K562 (cell line): ENCODE results near the gene MGAM2. TPM values are rescaled to one million over a fixed set of nuclear protein-coding genes. Genes with fewer than 3 reads are reported as not detected.

Experiments used
- ATAC-seq: fragments of 200-7000 bp; cut with Tn5 transposase; 3 replicates; pipeline ENCODE4 v1.9.1; 2020; ENCODE audit warnings: moderate library complexity
- BruUV-seq: library from RNA; stranded (reverse); fragments of 400-500 nt; replicated peaks from 2 replicates; lab custom pipeline; 2021; lab: Mats Ljungman, UMichigan
- CTCF ChIA-PET: fragments of 300-600 bp; formaldehyde crosslinking; extraction: SDS; loops from one replicate; lab custom pipeline; 2021; ENCODE audit warnings: low intra/inter-chr PET ratio; lab: Yijun Ruan, JAX
- POLR2A ChIA-PET: fragments of 300-600, 350-650 bp; sonication (Branson Sonifier 250); formaldehyde crosslinking; extraction: SDS; loops from one replicate; lab custom pipeline; 2021; ENCODE audit warnings: antibody characterized with exemption, inconsistent platforms; lab: Yijun Ruan, JAX
- DNase-seq, 4 experiments: peaks; one replicate each; pipeline versions ENCODE4 v3.0.0 to v3.0.0-alpha.2; 2011 to 2018; ENCODE audit warnings: low spot score in 3 of 4, mixed read lengths in 3 of 4; ENCODE audit errors: extremely low read depth in 1 of 4
- FAIRE-seq: peaks from 2 replicates; lab custom pipeline; 2011; peaks lifted over from hg19 to GRCh38; lab: Jason Lieb, UNC
- H2AFZ ChIP-seq: 2 replicates; pipeline ENCODE4 v1.6.0; 2011; ENCODE audit warnings: low read depth, low read length, control low read depth, inconsistent platforms
- H3K27ac ChIP-seq: fragments of 200-600 bp; 3 replicates; pipeline ENCODE4 v1.8.0; 2011; ENCODE audit warnings: low read depth, mild to moderate bottlenecking, control low read depth, inconsistent platforms, low read length, moderate library complexity, mixed read lengths; ENCODE audit errors: extremely low read depth
- H3K27me3 ChIP-seq, 2 experiments: fragments of 300-600 bp in 1 of 2; 2 replicates in 1 of 2; 3 replicates in 1 of 2; pipeline versions ENCODE4 v1.6.0 to v1.8.0; 2011; ENCODE audit warnings: inconsistent platforms in 2 of 2, low read length in 2 of 2, mild to moderate bottlenecking in 1 of 2, mixed read lengths in 1 of 2, moderate library complexity in 1 of 2; ENCODE audit not compliant: control insufficient read depth in 2 of 2, insufficient read depth in 2 of 2
- H3K36me3 ChIP-seq: fragments of 300-600 bp; 3 replicates; pipeline ENCODE4 v1.8.0; 2011; ENCODE audit warnings: mild to moderate bottlenecking, low read length, inconsistent platforms; ENCODE audit not compliant: control insufficient read depth, insufficient read depth
- H3K4me1 ChIP-seq, 2 experiments: fragments of 200-600 bp in 1 of 2; replicated peaks in 1 of 2; 2 replicates in 1 of 2; 3 replicates in 1 of 2; pipeline versions ENCODE4 v1.5.1 to v1.8.0; 2011; ENCODE audit warnings: inconsistent platforms in 2 of 2, low read length in 2 of 2, mild to moderate bottlenecking in 1 of 2, mixed read lengths in 1 of 2, moderate library complexity in 1 of 2; ENCODE audit not compliant: control insufficient read depth in 2 of 2, insufficient read depth in 2 of 2
- H3K4me2 ChIP-seq: 2 replicates; pipeline ENCODE4 v1.6.1; 2011; ENCODE audit warnings: low read length, control low read depth, inconsistent platforms, mixed read lengths; ENCODE audit not compliant: insufficient read depth
- H3K4me3 ChIP-seq: fragments of 200-600 bp; sonication (generic), shearing (Covaris generic); 2 replicates; pipeline ENCODE4 v1.5.1; 2016; ENCODE audit warnings: control low read depth, inconsistent platforms
- H3K79me2 ChIP-seq: fragments of 200-600 bp; 3 replicates; pipeline ENCODE4 v1.8.0; 2011; ENCODE audit warnings: low read length, inconsistent platforms; ENCODE audit not compliant: control insufficient read depth, insufficient read depth
- H3K9ac ChIP-seq, 2 experiments: 2 replicates each; pipeline versions ENCODE4 v1.6.0 to v1.6.1; 2011; ENCODE audit warnings: low read depth in 2 of 2, low read length in 2 of 2, control low read depth in 1 of 2, inconsistent platforms in 1 of 2, mild to moderate bottlenecking in 1 of 2, mixed read lengths in 1 of 2; ENCODE audit not compliant: insufficient read depth in 1 of 2
- H3K9me1 ChIP-seq: one replicate; pipeline ENCODE4 v1.6.0; 2011; ENCODE audit warnings: inconsistent platforms, mild to moderate bottlenecking, low read length, moderate library complexity; ENCODE audit not compliant: control insufficient read depth, insufficient read depth
- H3K9me3 ChIP-seq: replicated peaks from 2 replicates; pipeline ENCODE4 v1.5.1; 2011; ENCODE audit warnings: low read depth, low read length, inconsistent platforms; ENCODE audit not compliant: control insufficient read depth, insufficient read depth
- H4K20me1 ChIP-seq: replicated peaks from 2 replicates; pipeline ENCODE4 v1.6.1; 2011; ENCODE audit warnings: low read length, inconsistent platforms, mixed read lengths; ENCODE audit not compliant: control insufficient read depth, insufficient read depth
- BDP1 ChIP-seq: IDR thresholded peaks from 3 replicates; pipeline ENCODE4 v1.6.1; 2011; ENCODE audit not compliant: insufficient read length, insufficient read depth
- CREB3L1 ChIP-seq: fragments of 450-650 bp; IDR thresholded peaks from 2 replicates; pipeline ENCODE4 v1.6.1; 2014; ENCODE audit warnings: low read depth, mild to moderate bottlenecking, moderate library complexity, borderline replicate concordance
- ELF4 ChIP-seq: fragments of 450-650 bp; formaldehyde crosslinking; IDR thresholded peaks from 2 replicates; pipeline ENCODE4 v1.4.0; 2022; ENCODE audit warnings: missing genetic modification characterization
- FOXK2 ChIP-seq, 2 experiments: fragments of 450-650 bp; IDR thresholded peaks in 1 of 2; conservative IDR thresholded peaks in 1 of 2; 2 replicates each; pipeline ENCODE4 v1.6.1; 2016; ENCODE audit warnings: low read depth in 2 of 2, mild to moderate bottlenecking in 1 of 2
- HES1 ChIP-seq: fragments of 450-650 bp; IDR thresholded peaks from 2 replicates; pipeline ENCODE4 v1.6.1; 2016; ENCODE audit warnings: low read depth, mild to moderate bottlenecking, moderate library complexity
- MAFG ChIP-seq: fragments of 450-650 bp; conservative IDR thresholded peaks from 2 replicates; pipeline ENCODE4 v1.6.1; 2016; ENCODE audit warnings: missing genetic modification characterization, missing compliant biosample characterization
- MEF2D ChIP-seq: conservative IDR thresholded peaks from 2 replicates; pipeline ENCODE4 v1.6.1; 2016; ENCODE audit warnings: low read depth, missing genetic modification characterization, missing compliant biosample characterization
- MXI1 ChIP-seq: IDR thresholded peaks from 2 replicates; pipeline ENCODE4 v1.6.1; 2011; ENCODE audit warnings: low read depth, mild to moderate bottlenecking, improper control_type of control experiment, low read length
- MYC ChIP-seq, 2 experiments: fragments of 250-450 bp in 1 of 2; sonication (Bioruptor Pico) in 1 of 2; IDR thresholded peaks; 2 replicates each; pipeline versions ENCODE4 v1.5.1 to v1.6.1; 2012 to 2021; ENCODE audit warnings: low read depth in 2 of 2, borderline replicate concordance in 1 of 2, improper control_type of control experiment in 1 of 2, low read length in 1 of 2, mild to moderate bottlenecking in 1 of 2, moderate library complexity in 1 of 2
- NCOR1 ChIP-seq: fragments of 450-650 bp; IDR thresholded peaks from 2 replicates; pipeline ENCODE4 v1.6.1; 2016; ENCODE audit warnings: mild to moderate bottlenecking, moderate library complexity
- RBFOX2 ChIP-seq: fragments of 200-400 bp; formaldehyde crosslinking; IDR thresholded peaks from 2 replicates; pipeline ENCODE4 v1.6.1; 2017; ENCODE audit warnings: low read depth, mild to moderate bottlenecking, low read length, moderate library complexity
- ZC3H11A ChIP-seq: IDR thresholded peaks from 2 replicates; pipeline ENCODE4 v1.6.1; 2012; ENCODE audit warnings: low read depth, low read length, improper control_type of control experiment
- ZNF217 ChIP-seq: sonication (generic); formaldehyde crosslinking; IDR thresholded peaks from 2 replicates; pipeline ENCODE4 v1.8.0; 2022; ENCODE audit warnings: mild to moderate bottlenecking, missing genetic modification reagents
- WGBS: fragments of 100-300 bp; shearing (Covaris generic); methylation state at CpG from one replicate; pipeline ENCODE4 v1.1.6; 2016; ENCODE audit warnings: low coverage, mixed read lengths; ENCODE audit not compliant: insufficient coverage; ENCODE audit errors: missing lambda C conversion rate; 5-methylcytosine and 5-hydroxymethylcytosine counted together
- in situ Hi-C: fragments of 300-500 bp; cut with MboI; formaldehyde crosslinking; loops from 4 replicates; pipeline ENCODE4 v1.15.0; 2018; ENCODE audit warnings: inconsistent platforms, mixed read lengths
- intact Hi-C: fragments of 100-400 bp; cut with micrococcal nuclease; formaldehyde crosslinking; loops from 2 replicates; pipeline ENCODE4 v1.14.2; 2022
- polyA plus RNA-seq, 8 experiments: library from polyadenylated mRNA; depleted of rRNA in 4 of 8; stranded (reverse) in 5 of 8; unstranded in 3 of 8; fragments of >200 nt; fragmentation: Nextera tagmentation in 2 of 8; fragmentation: Illumina TruSeq in 1 of 8; extraction: Ambion mirVana in 2 of 8; extraction: Trizol in 1 of 8; gene quantifications; 2 replicates each; pipeline versions ENCODE4 v1.2.1 to v1.2.3, GENCODE V29; 2011 to 2014; ENCODE audit warnings: inconsistent platforms in 1 of 8, missing spikeins in 1 of 8
- total RNA-seq, 7 experiments: library from RNA; depleted of rRNA in 6 of 7; stranded (reverse); fragments of >200 nt in 6 of 7; fragmentation: Illumina TruSeq in 2 of 7; extraction: Trizol in 2 of 7; gene quantifications; 2 replicates each; pipeline versions ENCODE4 v1.2.1 to v1.2.3, GENCODE V29; 2011 to 2021; ENCODE audit warnings: low replicate concordance in 1 of 7

Gene MGAM2
- total and polyA plus RNA-seq, 9 of the 15 experiments (the other 6 are each of a cell fraction or from before 2014, with no cell fraction given): 0.03 TPM; not detected in 8

- H3K79me2 ChIP-seq: no peaks in the 10 kb centered on the region
- H2AFZ ChIP-seq: no peak overlapping the region
- no peak overlapping the region for H3K9ac ChIP-seq
- no peak for TF ChIP-seq NCOR1
- no peak for TF ChIP-seq FOXK2 (conservative IDR thresholded peaks at IDR 0.05 in 1 of 2, IDR thresholded peaks at IDR 0.05 in 1 of 2; ENCODE audit: low read depth in 2 of 2)
- TF ChIP-seq MXI1: no peak
- TF ChIP-seq MAFG (tag): no peak
- TF ChIP-seq ELF4 (CRISPR knock-in tag): no peak
- TF ChIP-seq CREB3L1: no peak
- TF ChIP-seq BDP1: no peak
- no peak for TF ChIP-seq MYC (IDR thresholded peaks at IDR 0.05; ENCODE audit: low read depth, low read length)
- TF ChIP-seq MYC (CRISPR knock-in tag; IDR thresholded peaks at IDR 0.05; ENCODE audit: borderline replicate concordance, low read depth): no peak
- no peak for TF ChIP-seq ZNF217
- no peak for TF ChIP-seq ZC3H11A
- no peak for TF ChIP-seq RBFOX2
- no peak for TF ChIP-seq HES1
- no peak for TF ChIP-seq MEF2D
- H3K4me1 ChIP-seq: no peaks in the 10 kb centered on the region
- no TSS peak for BruUV-seq
- no peak overlapping the region for H3K27ac ChIP-seq
- H3K27me3 ChIP-seq: no peaks in the 10 kb centered on the region
- 1% methylated on average over 4 of the region's 4 CpGs for WGBS
- H3K4me2 ChIP-seq: no peak overlapping the region
- no peaks in the 10 kb centered on the region for H3K9me1 ChIP-seq
- no peak overlapping the region for H3K4me3 ChIP-seq
- 0 out of 2 replicates have a peak, but pooled peaks cover 2% of the 10 kb centered on the region for H3K9me3 ChIP-seq
- no peaks in the 10 kb centered on the region for H3K36me3 ChIP-seq
- POLR2A ChIA-PET: no interaction called here
- intact Hi-C loops: no loop called here
- no peak for DNase-seq
- no peak for ATAC-seq
- in situ Hi-C loops: no loop called here
- H4K20me1 ChIP-seq: no peaks in the 10 kb centered on the region
- no peak for FAIRE-seq
- CTCF ChIA-PET: no interaction called here
Observed at GRCh38 chr7:142110098-142110497, 1.4 kb upstream of the MGAM2 start.
